Neural crest cell (in vitro differentiated cells): ENCODE results near the gene RELN. TPM values are rescaled to one million over a fixed set of nuclear protein-coding genes. Genes with fewer than 3 reads are reported as not detected.

Experiments used
- DNase-seq: peaks from one replicate; pipeline ENCODE4 v3.0.0; 2021; ENCODE audit warnings: low read depth, mixed read lengths, low spot score
- H3K27ac Mint-ChIP-seq: one replicate; pipeline ENCODE4 v1.8.0; 2021; ENCODE audit warnings: mild to moderate bottlenecking, mixed read lengths; ENCODE audit not compliant: unreplicated experiment
- H3K27me3 Mint-ChIP-seq: 2 replicates; pipeline ENCODE4 v1.8.0; 2021; ENCODE audit warnings: low read depth, mild to moderate bottlenecking, mixed read lengths
- H3K36me3 Mint-ChIP-seq: 2 replicates; pipeline ENCODE4 v1.8.0; 2021; ENCODE audit warnings: low read depth, mild to moderate bottlenecking, mixed read lengths
- H3K4me1 Mint-ChIP-seq: 2 replicates; pipeline ENCODE4 v1.8.0; 2021; ENCODE audit warnings: mixed read lengths
- H3K4me3 Mint-ChIP-seq: one replicate; pipeline ENCODE4 v1.8.0; 2021; ENCODE audit warnings: mild to moderate bottlenecking, mixed read lengths
- H3K9me3 Mint-ChIP-seq: 2 replicates; pipeline ENCODE4 v1.8.0; 2021; ENCODE audit warnings: mixed read lengths
- total RNA-seq: library from RNA; stranded (reverse); gene quantifications from 2 replicates; pipeline ENCODE4 v1.2.1, GENCODE V29; 2021
- TF ChIP-seq, protein P1 (sequence below): fragments of 200-600 bp; sonication (generic); conservative IDR thresholded peaks from 2 replicates; pipeline ENCODE4 v1.5.0; 2021; ENCODE audit warnings: antibody characterized with exemption, mild to moderate bottlenecking

The RELN gene
- total RNA-seq, 1 donor from 2014 or later, result 0.02 TPM

DNA sequence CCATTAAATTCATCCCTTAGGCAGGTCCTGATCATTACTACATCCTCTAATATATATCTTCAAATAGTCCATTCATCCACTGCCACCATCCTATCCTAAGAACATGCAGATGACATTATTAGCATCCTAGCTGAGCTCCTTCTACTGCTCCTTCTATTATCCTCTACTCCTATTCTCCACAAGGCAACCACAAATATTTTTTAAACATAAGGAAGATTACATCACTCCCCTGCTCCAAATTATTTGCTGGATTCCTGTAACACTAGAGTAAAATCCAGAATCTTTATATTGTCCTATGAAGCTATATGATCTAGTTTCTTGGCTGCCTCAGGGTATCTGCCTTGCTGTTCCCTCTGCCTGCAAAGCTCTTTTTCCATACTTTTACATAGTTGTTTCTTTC is 367.2 kb downstream of the RELN start:
- Mint-ChIP-seq H3K4me1 (no peaks in the 10 kb centered on the region), H3K4me3 (no peak overlapping the region)
- DNase-seq, result no peak

GRCh38 chr7:103613655-103614642 is 375.5 kb downstream of the RELN start:
- TF ChIP-seq, protein P1, sequence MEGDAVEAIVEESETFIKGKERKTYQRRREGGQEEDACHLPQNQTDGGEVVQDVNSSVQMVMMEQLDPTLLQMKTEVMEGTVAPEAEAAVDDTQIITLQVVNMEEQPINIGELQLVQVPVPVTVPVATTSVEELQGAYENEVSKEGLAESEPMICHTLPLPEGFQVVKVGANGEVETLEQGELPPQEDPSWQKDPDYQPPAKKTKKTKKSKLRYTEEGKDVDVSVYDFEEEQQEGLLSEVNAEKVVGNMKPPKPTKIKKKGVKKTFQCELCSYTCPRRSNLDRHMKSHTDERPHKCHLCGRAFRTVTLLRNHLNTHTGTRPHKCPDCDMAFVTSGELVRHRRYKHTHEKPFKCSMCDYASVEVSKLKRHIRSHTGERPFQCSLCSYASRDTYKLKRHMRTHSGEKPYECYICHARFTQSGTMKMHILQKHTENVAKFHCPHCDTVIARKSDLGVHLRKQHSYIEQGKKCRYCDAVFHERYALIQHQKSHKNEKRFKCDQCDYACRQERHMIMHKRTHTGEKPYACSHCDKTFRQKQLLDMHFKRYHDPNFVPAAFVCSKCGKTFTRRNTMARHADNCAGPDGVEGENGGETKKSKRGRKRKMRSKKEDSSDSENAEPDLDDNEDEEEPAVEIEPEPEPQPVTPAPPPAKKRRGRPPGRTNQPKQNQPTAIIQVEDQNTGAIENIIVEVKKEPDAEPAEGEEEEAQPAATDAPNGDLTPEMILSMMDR, result no peak
- no peak for DNase-seq
- Mint-ChIP-seq H3K9me3 (no peaks in the 10 kb centered on the region), H3K27me3 (peaks cover 9% of the 10 kb centered on the region), H3K36me3 (no peaks in the 10 kb centered on the region), H3K27ac (no peak overlapping the region), H3K4me1 (peaks cover 9% of the 10 kb centered on the region), H3K4me3 (no peak overlapping the region)

More for the DNA sequence above, 367.2 kb downstream of the RELN start:
- Mint-ChIP-seq H3K9me3 (no peaks in the 10 kb centered on the region), H3K27ac (no peak overlapping the region), H3K36me3 (no peaks in the 10 kb centered on the region), H3K27me3 (peaks cover 13% of the 10 kb centered on the region)
- TF ChIP-seq, protein P1, result no peak

- DNase-seq, result no peak
- H3K9me3 Mint-ChIP-seq, result no peaks in the 10 kb centered on the region
Observed at GRCh38 chr7:103609778-103610177, 379.7 kb downstream of the RELN start.

GRCh38 chr7:103605640-103606039 is 383.8 kb downstream of the RELN start:
- Mint-ChIP-seq H3K4me1 (no peaks in the 10 kb centered on the region), H3K4me3 (no peak overlapping the region), H3K27me3 (peaks cover 41% of the 10 kb centered on the region), H3K36me3 (no peaks in the 10 kb centered on the region), H3K9me3 (no peaks in the 10 kb centered on the region), H3K27ac (no peak overlapping the region)
- no peak for DNase-seq
- TF ChIP-seq, protein P1, result no peak

More at GRCh38 chr7:103609778-103610177, 379.7 kb downstream of the RELN start:
- TF ChIP-seq, protein P1, result no peak
- Mint-ChIP-seq H3K36me3 (no peaks in the 10 kb centered on the region), H3K4me3 (no peak overlapping the region), H3K4me1 (no peaks in the 10 kb centered on the region), H3K27me3 (peaks cover 16% of the 10 kb centered on the region), H3K27ac (no peak overlapping the region)

- Mint-ChIP-seq H3K27ac (no peak overlapping the region), H3K36me3 (no peaks in the 10 kb centered on the region), H3K27me3 (peaks cover 84% of the 10 kb centered on the region), H3K4me1 (no peaks in the 10 kb centered on the region), H3K4me3 (no peak overlapping the region), H3K9me3 (no peaks in the 10 kb centered on the region)
- no peak for DNase-seq
- TF ChIP-seq, protein P1, result no peak
Observed at GRCh38 chr7:103598326-103598905, 391.0 kb downstream of the RELN start.
